Measurements from ENCODE around the gene NME3.

- TF ChIP-seq POLR2AphosphoS5 (IDR thresholded peaks at IDR 0.05; ENCODE audit: low read depth, low read length) = no peak
- TF ChIP-seq JUND (IDR thresholded peaks at IDR 0.05) = no peak
- no peak for TF ChIP-seq REST (IDR thresholded peaks at IDR 0.05; ENCODE audit: low read depth)
- no peak for TF ChIP-seq POLR2A (IDR thresholded peaks at IDR 0.05; ENCODE audit: borderline replicate concordance, extremely low read depth, insufficient read depth, insufficient read length)
- no peak for TF ChIP-seq CTCF (IDR thresholded peaks at IDR 0.05 in 2 of 3, conservative IDR thresholded peaks at IDR 0.05 in 1 of 3; ENCODE audit: borderline replicate concordance in 1 of 3, insufficient read depth in 1 of 3, low read depth in 2 of 3, low read length in 2 of 3)
- TF ChIP-seq CEBPB (IDR thresholded peaks at IDR 0.05; ENCODE audit: low read depth) = no peak
- TF ChIP-seq YY1 (IDR thresholded peaks at IDR 0.05; ENCODE audit: extremely low read depth, insufficient replicate concordance, low read depth, low read length) = no peak
- no peak for TF ChIP-seq FOSL1 (IDR thresholded peaks at IDR 0.05; ENCODE audit: low read depth)
- no peak for TF ChIP-seq ZBTB33 (IDR thresholded peaks at IDR 0.05; ENCODE audit: extremely low read depth, insufficient replicate concordance, low read length)
- TF ChIP-seq ELF1 (IDR thresholded peaks at IDR 0.05; ENCODE audit: borderline replicate concordance, low read depth) = no peak
- TF ChIP-seq MAX (IDR thresholded peaks at IDR 0.05) = no peak
- TF ChIP-seq SP1 (IDR thresholded peaks at IDR 0.05; ENCODE audit: low read depth) = no peak
Observed at GRCh38 chr16:1810536-1810935, 39.2 kb upstream of the NME3 start.
